Inflammatory macrophage treated with lipopolysaccharide for 4 hours (primary cell): ENCODE measurements around the gene CD7.

Experiments used
- DNase-seq: peaks from one replicate; pipeline ENCODE4 v3.0.0-alpha.2; 2020

Gene CD7

GRCh38 chr17:82277851-82278250, 39.6 kb downstream of the CD7 start:
- no peak for DNase-seq

GRCh38 chr17:82276938-82277337, 40.5 kb downstream of the CD7 start:
- no peak for DNase-seq

DNA sequence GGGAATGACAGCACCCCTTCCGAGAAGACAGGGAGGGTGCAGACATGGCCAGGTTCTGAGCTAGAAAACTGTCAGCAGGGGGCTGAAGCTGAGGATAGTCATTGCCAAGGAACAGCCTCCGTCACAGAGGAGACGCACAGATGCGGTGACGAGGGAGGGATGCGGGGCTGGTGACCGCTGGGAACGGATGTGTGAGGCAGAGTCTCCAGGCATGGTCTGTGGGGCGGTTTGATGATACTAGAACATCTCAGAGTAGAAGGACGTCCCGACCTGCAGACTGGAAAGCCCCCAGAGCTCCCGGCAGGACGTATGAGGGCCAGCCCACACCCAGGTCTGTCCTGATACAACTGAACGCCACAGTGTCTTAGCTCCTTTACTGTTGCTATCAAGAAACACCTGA, 42.1 kb downstream of the CD7 start:
- no peak for DNase-seq

DNA sequence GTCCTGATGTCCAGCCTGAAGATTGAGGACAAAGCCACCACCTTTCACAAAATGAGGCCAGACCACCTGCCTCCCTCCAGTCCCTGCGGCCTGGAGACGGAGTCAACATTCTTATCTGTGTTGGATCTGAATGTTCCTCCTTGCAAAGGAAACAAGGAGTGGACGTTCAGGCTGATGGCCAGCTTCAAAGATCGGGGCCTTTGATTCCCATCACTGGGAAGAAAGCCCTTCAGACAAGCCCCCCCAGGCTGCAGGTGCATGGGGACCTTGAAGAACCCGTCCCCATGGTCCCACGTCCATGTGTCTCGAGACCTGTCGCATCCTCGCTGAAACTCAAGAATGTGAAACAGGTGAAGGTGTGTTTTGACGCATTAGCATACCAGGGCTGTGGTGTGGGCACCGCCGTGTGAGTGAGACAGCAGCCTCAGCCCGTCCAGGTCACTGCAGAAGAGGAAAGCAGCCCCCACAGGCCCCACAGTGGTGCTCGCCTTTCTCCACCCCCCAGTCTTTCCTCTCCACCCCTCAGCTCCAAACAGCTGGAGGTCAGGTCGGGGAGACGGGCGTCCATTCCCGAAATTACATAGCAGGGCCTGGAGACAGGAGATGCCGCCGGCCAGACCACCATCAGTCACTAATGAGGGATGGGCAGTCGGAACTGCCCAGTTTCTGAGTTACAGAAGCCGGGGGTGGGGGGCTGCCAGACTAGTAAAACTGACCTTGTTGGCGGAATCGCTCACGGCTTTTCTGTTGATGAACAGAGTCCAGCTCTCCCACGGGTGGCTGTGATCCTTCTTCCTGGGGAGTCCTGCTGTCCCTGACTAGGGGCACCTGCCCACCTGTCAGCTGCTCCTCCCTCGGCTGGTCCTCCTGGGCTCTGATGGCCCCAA, 43.0 kb downstream of the CD7 start:
- DNase-seq = no peak

GRCh38 chr17:82273327-82274133, 43.9 kb downstream of the CD7 start, which contains the start of gene CSNK1D:
Gene CSNK1D, minus strand, starts transcription at chr17:82273700. Its CDS starts 319 bp downstream, at chr17:82273381.
- peak; percentile 87 for DNase-seq

- peak; percentile 27 for DNase-seq
Measured at GRCh38 chr17:82272495-82273326, 44.7 kb downstream of the CD7 start.

GRCh38 chr17:82271401-82271800, 46.0 kb downstream of the CD7 start:
- no peak for DNase-seq

DNA sequence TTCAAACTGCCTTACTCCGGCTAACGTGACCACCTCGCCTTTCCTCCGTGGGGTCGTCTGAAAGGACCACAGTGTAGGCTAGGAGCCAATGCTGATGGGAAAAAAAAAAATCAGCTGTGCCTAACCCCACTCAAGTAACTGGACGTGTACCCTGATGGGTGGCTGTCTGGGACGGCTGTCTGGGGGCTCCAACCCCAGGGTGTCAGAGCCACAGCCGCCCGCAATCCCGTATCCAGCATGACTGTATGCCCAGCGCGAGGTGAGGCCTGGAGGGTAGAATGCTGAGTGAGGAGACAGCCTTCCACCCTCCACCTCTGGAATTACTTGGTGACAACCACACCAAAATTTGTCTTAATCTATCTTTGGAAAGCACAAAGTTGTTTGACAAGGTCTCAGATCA, 46.8 kb downstream of the CD7 start:
- no peak for DNase-seq

DNA sequence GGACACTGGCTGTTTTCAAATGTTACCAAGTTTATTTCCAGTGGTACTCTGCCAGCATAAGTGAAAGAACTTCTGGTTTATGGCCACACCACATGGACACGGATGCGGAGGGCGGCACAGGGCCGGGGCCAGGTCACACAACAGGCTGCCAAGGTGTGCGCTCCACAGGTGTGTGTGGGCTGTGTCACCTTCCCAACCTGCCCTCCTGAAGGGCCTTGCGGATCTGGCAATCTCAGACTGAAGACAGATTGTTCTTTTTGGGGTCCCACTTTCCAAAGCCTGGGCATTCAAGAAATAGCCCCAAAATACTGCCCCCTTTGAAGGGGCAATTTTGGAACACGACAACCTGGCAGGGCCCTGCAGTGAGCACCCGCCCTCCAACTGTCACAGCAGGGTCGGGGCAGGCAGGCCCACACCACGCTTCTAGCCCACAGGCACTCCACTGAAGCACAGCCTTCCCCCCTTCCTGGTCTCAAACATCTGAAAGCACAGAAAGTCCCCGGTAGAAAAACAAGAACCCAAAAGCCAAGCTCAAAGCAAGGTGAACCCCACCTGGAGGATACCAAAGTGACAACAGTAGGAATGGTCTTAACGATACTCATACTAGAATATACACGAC, 47.4 kb downstream of the CD7 start:
- DNase-seq = no peak

DNA sequence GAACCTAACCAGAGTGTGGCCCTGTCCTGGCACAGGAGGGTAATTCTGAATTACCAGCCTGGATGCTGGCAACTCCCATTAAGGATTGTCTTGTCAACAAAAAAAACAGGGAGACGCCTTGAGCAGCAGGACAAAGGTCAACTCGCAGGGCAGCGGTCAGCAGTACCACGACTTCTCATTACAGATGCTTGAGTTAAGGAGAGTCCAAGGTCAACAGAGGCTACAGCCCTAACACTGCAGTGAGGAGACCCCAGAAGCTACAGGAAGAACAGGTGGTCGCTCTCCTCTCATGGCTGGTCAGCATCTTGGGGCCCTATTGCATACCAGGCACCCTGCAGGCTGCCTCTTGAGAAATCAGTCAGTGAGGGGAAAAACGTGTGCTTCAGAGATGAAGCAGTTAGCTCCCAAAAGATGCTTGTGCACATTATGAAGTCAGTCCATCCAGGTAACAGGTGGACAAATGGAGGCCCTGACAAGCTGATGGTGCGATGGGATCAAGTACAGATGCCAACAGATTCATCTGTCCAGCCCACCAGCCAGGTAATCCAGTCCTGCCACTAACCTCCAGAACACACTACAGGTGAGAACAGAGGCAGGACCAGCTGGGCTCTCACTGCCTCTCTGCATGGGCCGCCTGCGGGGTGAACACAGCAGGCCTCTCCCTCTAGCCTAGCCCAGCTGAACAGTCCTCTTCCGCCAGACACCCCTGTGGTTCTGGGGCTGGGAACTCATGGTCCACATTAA, 48.1 kb downstream of the CD7 start:
- DNase-seq = no peak

DNA sequence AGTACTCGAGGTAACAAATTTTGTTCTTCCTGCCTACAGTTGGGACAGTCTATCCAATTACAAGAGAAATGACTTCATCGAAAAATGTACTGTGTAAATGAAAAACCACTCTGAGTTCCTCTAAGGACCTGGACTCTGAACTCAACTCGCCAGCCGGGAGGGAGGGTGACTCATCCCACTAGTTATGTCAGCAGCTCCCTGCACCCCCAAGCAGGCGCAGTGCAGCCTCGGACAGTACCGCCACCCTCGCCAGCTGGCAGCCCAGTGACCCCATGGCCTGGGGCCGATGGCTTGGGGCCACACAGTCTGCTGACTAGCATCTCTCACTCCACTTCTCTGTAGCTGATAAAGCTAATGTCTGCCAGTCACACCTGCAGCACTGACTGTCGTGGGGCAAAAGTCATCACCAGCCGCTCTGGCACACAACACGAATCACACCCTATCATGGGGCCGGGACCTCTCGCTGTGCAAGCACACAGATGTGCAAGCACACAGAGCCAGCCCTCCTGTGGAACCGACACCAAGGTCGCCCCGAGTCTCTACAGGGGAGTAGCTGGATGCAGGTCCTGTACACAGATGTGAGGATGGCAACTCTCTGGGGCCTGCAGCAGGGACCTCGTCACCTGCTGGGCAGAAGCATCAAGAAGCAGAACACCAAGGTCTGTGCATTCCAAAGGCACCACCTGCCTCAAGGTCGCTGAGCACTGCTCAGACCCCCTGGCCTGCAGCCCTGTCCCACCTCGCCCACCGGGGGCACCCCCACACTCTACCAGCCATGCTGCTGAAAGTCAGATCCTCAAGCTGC, 49.6 kb downstream of the CD7 start:
- DNase-seq = peak; percentile 92

GRCh38 chr17:82266142-82266541, 51.3 kb downstream of the CD7 start:
- DNase-seq = no peak
